ENCODE results near the gene DRC7.

DRC7 gene

GRCh38 chr16:57677622-57678369 is 16.8 kb upstream of the DRC7 start:
- DNase-seq = no peak

GRCh38 chr16:57679016-57679415 is 15.6 kb upstream of the DRC7 start:
- no peak for DNase-seq

- no peak for DNase-seq
Observed at GRCh38 chr16:57679767-57680482, 14.7 kb upstream of the DRC7 start.

- no peak for DNase-seq
Observed at GRCh38 chr16:57680842-57681375, 13.7 kb upstream of the DRC7 start.

- DNase-seq = no peak
Observed at GRCh38 chr16:57681950-57682728, 12.5 kb upstream of the DRC7 start.

- no peak for DNase-seq
Observed at GRCh38 chr16:57682809-57683635, 11.6 kb upstream of the DRC7 start.

GRCh38 chr16:57683636-57684545 is 10.7 kb upstream of the DRC7 start:
- DNase-seq = no peak

GRCh38 chr16:57684626-57685358 is 9.8 kb upstream of the DRC7 start:
- no peak for DNase-seq

GRCh38 chr16:57685633-57686032 is 9.0 kb upstream of the DRC7 start:
- DNase-seq = no peak

- DNase-seq = no peak
Observed at GRCh38 chr16:57686577-57686976, 8.0 kb upstream of the DRC7 start.

- DNase-seq = no peak
Observed at GRCh38 chr16:57687363-57687929, 7.2 kb upstream of the DRC7 start.

- no peak for DNase-seq
Observed at GRCh38 chr16:57688487-57688986, 6.1 kb upstream of the DRC7 start.

GRCh38 chr16:57688987-57689761 is 5.4 kb upstream of the DRC7 start:
- DNase-seq = no peak

- no peak for DNase-seq
Observed at GRCh38 chr16:57689762-57690558, 4.6 kb upstream of the DRC7 start.

- no peak for DNase-seq
Observed at GRCh38 chr16:57690782-57691471, 3.7 kb upstream of the DRC7 start.

GRCh38 chr16:57692636-57693035 is 2.0 kb upstream of the DRC7 start:
- no peak for DNase-seq

GRCh38 chr16:57693550-57693949 is 1.1 kb upstream of the DRC7 start:
- DNase-seq = no peak

- no peak for DNase-seq
Observed at GRCh38 chr16:57694231-57694724, 328 bp upstream of the DRC7 start.
